Activated T-cell treated with anti-CD3 and anti-CD28 coated beads, Interleukin-2, amount 50 U/mL, for 72 hours (primary cell): ENCODE results near the gene CD8A. TPM values are rescaled to one million over a fixed set of nuclear protein-coding genes. Genes with fewer than 3 reads are reported as not detected.
"Not testable (repeated sequence)": the region's sequence is repeated elsewhere in the genome, so short reads cannot be mapped to it uniquely, and the experiment has no call there.

ENCODE experiments used
- ATAC-seq, 2 donors: fragments of 150-1000 bp; cut with Tn5 transposase; replicated peaks in 1 of 2; 2 replicates each; pipeline ENCODE4 v1.10.0; 2021; ENCODE audit warnings: moderate library complexity in 2 of 2, mild to moderate bottlenecking in 1 of 2
- DNase-seq, 2 donors: peaks; one replicate each; pipeline ENCODE4 v3.0.0; 2021 to 2022; ENCODE audit warnings: mixed read lengths in 1 of 2
- H3K27ac Mint-ChIP-seq: one replicate; pipeline ENCODE4 v1.8.0; 2022; ENCODE audit warnings: mild to moderate bottlenecking, moderate library complexity, mixed read lengths
- H3K27me3 Mint-ChIP-seq: one replicate; pipeline ENCODE4 v1.8.0; 2022; ENCODE audit warnings: low read depth, mixed read lengths
- H3K36me3 Mint-ChIP-seq, 2 donors: one replicate each; pipeline ENCODE4 v1.8.0; 2022; ENCODE audit warnings: mixed read lengths in 2 of 2, mild to moderate bottlenecking in 1 of 2; ENCODE audit not compliant: insufficient read depth in 2 of 2
- H3K4me1 Mint-ChIP-seq: one replicate; pipeline ENCODE4 v1.8.0; 2022; ENCODE audit warnings: low read depth, mixed read lengths
- H3K4me3 Mint-ChIP-seq, 2 donors: one replicate each; pipeline ENCODE4 v1.8.0; 2022; ENCODE audit warnings: mild to moderate bottlenecking in 2 of 2, mixed read lengths in 2 of 2, moderate library complexity in 2 of 2
- H3K9me3 Mint-ChIP-seq, 2 donors: one replicate each; pipeline ENCODE4 v1.8.0; 2022; ENCODE audit warnings: mixed read lengths in 2 of 2
- total RNA-seq, 2 donors: library from RNA; stranded (reverse); gene quantifications; one replicate each; pipeline ENCODE4 v1.2.3, GENCODE V29; 2022

The CD8A gene
- 100 to 1,000 TPM; 180 to 222 TPM for total RNA-seq

GRCh38 chr2:86790676-86791572 lies at the start of gene CD8A:
TSS of gene CD8A (minus strand) at chr2:86790913. CDS start at chr2:86790825, 88 bp downstream.
- Mint-ChIP-seq H3K4me3 (peak within 1 kb of the TSS; percentile 83 to 85), H3K9me3 (peaks cover 6 to 8% of the 10 kb centered on the region in 2 donors), H3K27ac (peak within 1 kb of the TSS; percentile 86), H3K36me3 (peaks cover 18 to 19% of the 10 kb centered on the region in 2 donors), H3K27me3 (peaks cover 46% of the 10 kb centered on the region), H3K4me1 (peaks cover 47% of the 10 kb centered on the region)
- DNase-seq: peak; percentile 68 to 76
- ATAC-seq: peak; percentile 49 to 53

- not testable (repeated sequence) for H3K4me3 Mint-ChIP-seq, H3K27me3 Mint-ChIP-seq, H3K36me3 Mint-ChIP-seq, ATAC-seq, H3K27ac Mint-ChIP-seq, H3K9me3 Mint-ChIP-seq, DNase-seq
- H3K4me1 Mint-ChIP-seq: peaks cover 55% of the 10 kb centered on the region
Observed at GRCh38 chr2:86839871-86840548, 49.3 kb upstream of the CD8A start.

GRCh38 chr2:86839455-86839854 lies 48.7 kb upstream of the CD8A start:
- not testable (repeated sequence) for ATAC-seq, H3K36me3 Mint-ChIP-seq, H3K4me3 Mint-ChIP-seq, H3K27me3 Mint-ChIP-seq, H3K9me3 Mint-ChIP-seq, DNase-seq, H3K27ac Mint-ChIP-seq
- H3K4me1 Mint-ChIP-seq: peaks cover 52% of the 10 kb centered on the region

- Mint-ChIP-seq H3K4me3 (peak overlapping the region; percentile 34 to 56), H3K4me1 (peaks cover 55% of the 10 kb centered on the region)
- not testable (repeated sequence) for H3K27me3 Mint-ChIP-seq, H3K9me3 Mint-ChIP-seq, DNase-seq, H3K36me3 Mint-ChIP-seq, ATAC-seq, H3K27ac Mint-ChIP-seq
Observed at GRCh38 chr2:86837714-86838113, 47.0 kb upstream of the CD8A start.

- Mint-ChIP-seq H3K4me1 (peaks cover 53% of the 10 kb centered on the region), H3K27ac (peak overlapping the region; percentile 51), H3K4me3 (peak overlapping the region; percentile 56 to 63)
- not testable (repeated sequence) for H3K9me3 Mint-ChIP-seq, H3K27me3 Mint-ChIP-seq, H3K36me3 Mint-ChIP-seq
- ATAC-seq (peak; percentile 61 to 64), DNase-seq (peak; percentile 42 to 46)
Observed at GRCh38 chr2:86836915-86837695, 46.4 kb upstream of the CD8A start.

- H3K9me3 Mint-ChIP-seq, H3K27ac Mint-ChIP-seq, DNase-seq, H3K27me3 Mint-ChIP-seq, H3K36me3 Mint-ChIP-seq: not testable (repeated sequence)
- ATAC-seq: peak; percentile 27 to 35
- Mint-ChIP-seq H3K4me1 (peaks cover 48% of the 10 kb centered on the region), H3K4me3 (peak overlapping the region in 1 of 2 donors; percentile 32)
Observed at GRCh38 chr2:86835548-86835889, 44.8 kb upstream of the CD8A start.

GRCh38 chr2:86833315-86833714 lies 42.6 kb upstream of the CD8A start:
- Mint-ChIP-seq H3K9me3 (no peaks in the 10 kb centered on the region), H3K27me3 (peaks cover 7% of the 10 kb centered on the region), H3K4me3 (peak overlapping the region; percentile 66 to 76), H3K27ac (peak overlapping the region; percentile 46), H3K4me1 (peaks cover 41% of the 10 kb centered on the region), H3K36me3 (no peaks in the 10 kb centered on the region)
- DNase-seq (no peak), ATAC-seq (no peak)

- Mint-ChIP-seq H3K27me3 (peaks cover 7% of the 10 kb centered on the region), H3K4me1 (peaks cover 43% of the 10 kb centered on the region), H3K4me3 (peak overlapping the region; percentile 57 to 76), H3K36me3 (no peaks in the 10 kb centered on the region), H3K9me3 (no peaks in the 10 kb centered on the region), H3K27ac (peak overlapping the region; percentile 67)
- no peak for DNase-seq
- ATAC-seq: no peak
Observed at GRCh38 chr2:86832334-86833096, 41.8 kb upstream of the CD8A start.

GRCh38 chr2:86831537-86831936 lies 40.8 kb upstream of the CD8A start:
- no peak for DNase-seq
- Mint-ChIP-seq H3K9me3 (no peaks in the 10 kb centered on the region), H3K4me3 (peak overlapping the region; percentile 47 to 74), H3K36me3 (no peaks in the 10 kb centered on the region), H3K4me1 (peaks cover 45% of the 10 kb centered on the region), H3K27me3 (peaks cover 7% of the 10 kb centered on the region), H3K27ac (peak overlapping the region; percentile 67)
- ATAC-seq: no peak

GRCh38 chr2:86826951-86827350 lies 36.2 kb upstream of the CD8A start:
- ATAC-seq: peak in 1 of 2 donors; percentile 9
- Mint-ChIP-seq H3K36me3 (no peaks in the 10 kb centered on the region), H3K27me3 (peaks cover 4% of the 10 kb centered on the region), H3K4me3 (peak overlapping the region; percentile 64 to 80), H3K27ac (peak overlapping the region; percentile 76), H3K4me1 (peaks cover 59% of the 10 kb centered on the region), H3K9me3 (no peaks in the 10 kb centered on the region)
- no peak for DNase-seq

- Mint-ChIP-seq H3K4me1 (peaks cover 64% of the 10 kb centered on the region), H3K4me3 (peak overlapping the region; percentile 64 to 80)
- DNase-seq: peak; percentile 75 to 81
Observed at GRCh38 chr2:86825693-86826381, 35.1 kb upstream of the CD8A start.

More at GRCh38 chr2:86825693-86826381, 35.1 kb upstream of the CD8A start:
- Mint-ChIP-seq H3K36me3 (no peaks in the 10 kb centered on the region), H3K27ac (peak overlapping the region; percentile 8), H3K9me3 (no peaks in the 10 kb centered on the region), H3K27me3 (no peaks in the 10 kb centered on the region)
- peak; percentile 91 to 92 for ATAC-seq
